K562 (cell line): ENCODE results near the gene KLHL12. TPM values are rescaled to one million over a fixed set of nuclear protein-coding genes. Genes with fewer than 3 reads are reported as not detected.

Experiments used
- ARNT ChIP-seq, 2 experiments: fragments of 450-650 bp; IDR thresholded peaks; 2 replicates each; pipeline ENCODE4 v1.6.1; 2016; ENCODE audit warnings: mild to moderate bottlenecking in 1 of 2
- FOXM1 ChIP-seq, 2 experiments: fragments of 450-650 bp in 1 of 2; sonication (generic) in 1 of 2; formaldehyde crosslinking in 1 of 2; IDR thresholded peaks; 2 replicates each; pipeline versions ENCODE4 v1.6.1 to v1.9.0; 2017 to 2022; ENCODE audit warnings: low read depth in 2 of 2, mild to moderate bottlenecking in 2 of 2, missing genetic modification reagents in 1 of 2, moderate library complexity in 1 of 2
- GABPA ChIP-seq: fragments of 200-800 bp; sonication (Bioruptor generic); conservative IDR thresholded peaks from 2 replicates; pipeline ENCODE4 v1.6.1; 2016; ENCODE audit warnings: low read depth, missing genetic modification characterization, missing compliant biosample characterization
- MEIS2 ChIP-seq: fragments of 450-650 bp; IDR thresholded peaks from 2 replicates; pipeline ENCODE4 v1.6.1; 2014; ENCODE audit warnings: mild to moderate bottlenecking; ENCODE audit not compliant: partially characterized antibody
- NR1H2 ChIP-seq: sonication (generic); formaldehyde crosslinking; IDR thresholded peaks from 2 replicates; pipeline ENCODE4 v1.4.0; 2020; ENCODE audit warnings: mild to moderate bottlenecking, missing genetic modification reagents
- PCBP1 ChIP-seq: fragments of 200-400 bp; formaldehyde crosslinking; IDR thresholded peaks from 2 replicates; pipeline ENCODE4 v1.6.1; 2018; ENCODE audit warnings: mild to moderate bottlenecking, low read depth, low read length; ENCODE audit not compliant: poor library complexity, severe bottlenecking
- RBM22 ChIP-seq: fragments of 200-400 bp; formaldehyde crosslinking; IDR thresholded peaks from 2 replicates; pipeline ENCODE4 v1.6.1; 2018; ENCODE audit warnings: low read length, low read depth; ENCODE audit not compliant: poor library complexity, severe bottlenecking
- ZC3H4 ChIP-seq: sonication (generic); formaldehyde crosslinking; IDR thresholded peaks from 2 replicates; pipeline ENCODE4 v1.9.0; 2021; ENCODE audit warnings: missing genetic modification reagents, borderline replicate concordance
- ZFP36 ChIP-seq: fragments of 150-350 bp; IDR thresholded peaks from 2 replicates; pipeline ENCODE4 v1.6.1; 2018; ENCODE audit warnings: low read length, low read depth; ENCODE audit not compliant: partially characterized antibody
- ZNF347 ChIP-seq: fragments of 450-650 bp; formaldehyde crosslinking; IDR thresholded peaks from 2 replicates; pipeline ENCODE4 v1.4.0; 2020; ENCODE audit warnings: low read depth, mild to moderate bottlenecking, moderate library complexity
- ZNF431 ChIP-seq: sonication (generic); formaldehyde crosslinking; IDR thresholded peaks from 2 replicates; pipeline ENCODE4 v1.8.0; 2022; ENCODE audit warnings: mild to moderate bottlenecking, missing genetic modification reagents
- ZNF764 ChIP-seq: fragments of 250-450 bp; sonication (Bioruptor Pico); IDR thresholded peaks from 2 replicates; pipeline ENCODE4 v1.4.0; 2020; ENCODE audit warnings: low read depth, mild to moderate bottlenecking, moderate library complexity
- ZNF79 ChIP-seq: fragments of 250-450 bp; sonication (Bioruptor Pico); IDR thresholded peaks from 2 replicates; pipeline ENCODE4 v1.4.0; 2020; ENCODE audit warnings: low read depth, mild to moderate bottlenecking, moderate library complexity
- polyA plus RNA-seq, 8 experiments: library from polyadenylated mRNA; depleted of rRNA in 4 of 8; stranded (reverse) in 5 of 8; unstranded in 3 of 8; fragments of >200 nt; fragmentation: Nextera tagmentation in 2 of 8; fragmentation: Illumina TruSeq in 1 of 8; extraction: Ambion mirVana in 2 of 8; extraction: Trizol in 1 of 8; gene quantifications; 2 replicates each; pipeline versions ENCODE4 v1.2.1 to v1.2.3, GENCODE V29; 2011 to 2014; ENCODE audit warnings: inconsistent platforms in 1 of 8, missing spikeins in 1 of 8
- total RNA-seq, 7 experiments: library from RNA; depleted of rRNA in 6 of 7; stranded (reverse); fragments of >200 nt in 6 of 7; fragmentation: Illumina TruSeq in 2 of 7; extraction: Trizol in 2 of 7; gene quantifications; 2 replicates each; pipeline versions ENCODE4 v1.2.1 to v1.2.3, GENCODE V29; 2011 to 2021; ENCODE audit warnings: low replicate concordance in 1 of 7
- TF ChIP-seq, protein P1 (sequence below): sonication (generic); formaldehyde crosslinking; IDR thresholded peaks from 2 replicates; pipeline ENCODE4 v1.8.0; 2022; ENCODE audit warnings: mild to moderate bottlenecking, missing genetic modification reagents
- TF ChIP-seq, protein P2 (sequence below), 2 experiments: fragments of 150-350 bp in 1 of 2; IDR thresholded peaks; 2 replicates each; pipeline ENCODE4 v1.6.1; 2012 to 2016; ENCODE audit warnings: low read depth in 2 of 2, low read length in 2 of 2, mild to moderate bottlenecking in 1 of 2, moderate library complexity in 1 of 2
- TF ChIP-seq, protein P3 (sequence below): IDR thresholded peaks from 2 replicates; pipeline ENCODE4 v1.6.1; 2016; ENCODE audit warnings: missing genetic modification characterization, missing compliant biosample characterization

Gene KLHL12
- total and polyA plus RNA-seq, 9 of the 15 experiments (the other 6 are each of a cell fraction or from before 2014, with no cell fraction given): 23.1 to 85.1 (median 35.0) TPM

DNA sequence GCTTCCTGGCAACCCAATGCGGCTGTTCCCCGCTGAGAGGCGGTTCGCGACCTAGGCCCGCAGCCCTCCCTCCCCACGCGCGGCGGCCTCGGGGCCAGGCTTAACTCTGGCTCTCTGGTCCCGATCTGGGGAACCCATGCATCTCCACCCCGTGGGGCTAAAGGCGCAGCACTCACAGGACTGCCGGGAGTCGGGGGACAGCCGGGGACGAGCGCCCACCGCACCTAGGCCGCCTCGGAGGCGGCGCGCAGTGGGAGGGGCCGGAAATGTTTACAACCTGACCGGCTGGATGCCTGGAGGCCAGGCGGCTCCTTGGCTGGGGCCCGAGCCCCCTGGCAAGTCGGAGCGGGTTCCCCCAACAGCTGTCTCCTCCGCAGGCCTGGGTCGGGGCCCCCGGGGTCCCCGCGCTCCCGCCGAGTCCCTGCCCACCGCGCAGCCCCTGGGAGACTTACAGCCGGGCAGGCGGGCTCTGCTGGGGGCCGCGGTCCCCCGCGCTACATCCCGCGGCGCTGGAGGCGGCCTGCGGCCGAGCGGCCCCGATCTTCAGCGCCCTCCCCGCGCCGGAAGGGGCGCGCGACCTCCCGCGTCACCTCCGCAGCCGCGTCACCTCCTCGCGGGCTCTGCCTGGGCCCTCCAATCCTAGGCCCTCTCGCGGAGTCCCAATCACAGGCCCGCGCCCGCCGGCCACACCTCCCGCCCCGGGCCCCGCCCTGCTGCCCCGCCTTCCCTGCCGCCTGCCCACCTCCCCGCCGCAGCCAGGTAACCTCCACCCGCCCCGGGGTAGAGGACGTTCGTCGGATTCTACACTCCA, 30.9 kb upstream of the KLHL12 start, which contains the start of gene ADIPOR1 (continued):
- TF ChIP-seq, protein P1, sequence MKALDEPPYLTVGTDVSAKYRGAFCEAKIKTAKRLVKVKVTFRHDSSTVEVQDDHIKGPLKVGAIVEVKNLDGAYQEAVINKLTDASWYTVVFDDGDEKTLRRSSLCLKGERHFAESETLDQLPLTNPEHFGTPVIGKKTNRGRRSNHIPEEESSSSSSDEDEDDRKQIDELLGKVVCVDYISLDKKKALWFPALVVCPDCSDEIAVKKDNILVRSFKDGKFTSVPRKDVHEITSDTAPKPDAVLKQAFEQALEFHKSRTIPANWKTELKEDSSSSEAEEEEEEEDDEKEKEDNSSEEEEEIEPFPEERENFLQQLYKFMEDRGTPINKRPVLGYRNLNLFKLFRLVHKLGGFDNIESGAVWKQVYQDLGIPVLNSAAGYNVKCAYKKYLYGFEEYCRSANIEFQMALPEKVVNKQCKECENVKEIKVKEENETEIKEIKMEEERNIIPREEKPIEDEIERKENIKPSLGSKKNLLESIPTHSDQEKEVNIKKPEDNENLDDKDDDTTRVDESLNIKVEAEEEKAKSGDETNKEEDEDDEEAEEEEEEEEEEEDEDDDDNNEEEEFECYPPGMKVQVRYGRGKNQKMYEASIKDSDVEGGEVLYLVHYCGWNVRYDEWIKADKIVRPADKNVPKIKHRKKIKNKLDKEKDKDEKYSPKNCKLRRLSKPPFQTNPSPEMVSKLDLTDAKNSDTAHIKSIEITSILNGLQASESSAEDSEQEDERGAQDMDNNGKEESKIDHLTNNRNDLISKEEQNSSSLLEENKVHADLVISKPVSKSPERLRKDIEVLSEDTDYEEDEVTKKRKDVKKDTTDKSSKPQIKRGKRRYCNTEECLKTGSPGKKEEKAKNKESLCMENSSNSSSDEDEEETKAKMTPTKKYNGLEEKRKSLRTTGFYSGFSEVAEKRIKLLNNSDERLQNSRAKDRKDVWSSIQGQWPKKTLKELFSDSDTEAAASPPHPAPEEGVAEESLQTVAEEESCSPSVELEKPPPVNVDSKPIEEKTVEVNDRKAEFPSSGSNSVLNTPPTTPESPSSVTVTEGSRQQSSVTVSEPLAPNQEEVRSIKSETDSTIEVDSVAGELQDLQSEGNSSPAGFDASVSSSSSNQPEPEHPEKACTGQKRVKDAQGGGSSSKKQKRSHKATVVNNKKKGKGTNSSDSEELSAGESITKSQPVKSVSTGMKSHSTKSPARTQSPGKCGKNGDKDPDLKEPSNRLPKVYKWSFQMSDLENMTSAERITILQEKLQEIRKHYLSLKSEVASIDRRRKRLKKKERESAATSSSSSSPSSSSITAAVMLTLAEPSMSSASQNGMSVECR (CRISPR knock-in tag): peak; percentile 69; the same call in 1 of the 2 replicates
- TF ChIP-seq ZC3H4 (peak; percentile 59; the same call in 1 of the 2 replicates), NR1H2 (CRISPR knock-in tag) (0 out of 2 replicates have a peak, but pooled peaks have one; percentile 64), ZNF79 (CRISPR knock-in tag) (no peak), MEIS2 (no peak), ARNT (IDR thresholded peaks at IDR 0.05) (no peak), ZNF347 (CRISPR knock-in tag) (no peak), PCBP1 (peak; percentile 73), RBM22 (peak; percentile 64), GABPA (peak; percentile 94), ZFP36 (no peak), ZNF431 (CRISPR knock-in tag) (peak; percentile 29; the same call in 1 of the 2 replicates), ZNF764 (CRISPR knock-in tag) (no peak), FOXM1 (IDR thresholded peaks at IDR 0.05; ENCODE audit: low read depth) (no peak), FOXM1 (CRISPR knock-in tag; IDR thresholded peaks at IDR 0.05; ENCODE audit: low read depth) (peak; percentile 83; the same call in 1 of the 2 replicates)
- TF ChIP-seq, protein P2, sequence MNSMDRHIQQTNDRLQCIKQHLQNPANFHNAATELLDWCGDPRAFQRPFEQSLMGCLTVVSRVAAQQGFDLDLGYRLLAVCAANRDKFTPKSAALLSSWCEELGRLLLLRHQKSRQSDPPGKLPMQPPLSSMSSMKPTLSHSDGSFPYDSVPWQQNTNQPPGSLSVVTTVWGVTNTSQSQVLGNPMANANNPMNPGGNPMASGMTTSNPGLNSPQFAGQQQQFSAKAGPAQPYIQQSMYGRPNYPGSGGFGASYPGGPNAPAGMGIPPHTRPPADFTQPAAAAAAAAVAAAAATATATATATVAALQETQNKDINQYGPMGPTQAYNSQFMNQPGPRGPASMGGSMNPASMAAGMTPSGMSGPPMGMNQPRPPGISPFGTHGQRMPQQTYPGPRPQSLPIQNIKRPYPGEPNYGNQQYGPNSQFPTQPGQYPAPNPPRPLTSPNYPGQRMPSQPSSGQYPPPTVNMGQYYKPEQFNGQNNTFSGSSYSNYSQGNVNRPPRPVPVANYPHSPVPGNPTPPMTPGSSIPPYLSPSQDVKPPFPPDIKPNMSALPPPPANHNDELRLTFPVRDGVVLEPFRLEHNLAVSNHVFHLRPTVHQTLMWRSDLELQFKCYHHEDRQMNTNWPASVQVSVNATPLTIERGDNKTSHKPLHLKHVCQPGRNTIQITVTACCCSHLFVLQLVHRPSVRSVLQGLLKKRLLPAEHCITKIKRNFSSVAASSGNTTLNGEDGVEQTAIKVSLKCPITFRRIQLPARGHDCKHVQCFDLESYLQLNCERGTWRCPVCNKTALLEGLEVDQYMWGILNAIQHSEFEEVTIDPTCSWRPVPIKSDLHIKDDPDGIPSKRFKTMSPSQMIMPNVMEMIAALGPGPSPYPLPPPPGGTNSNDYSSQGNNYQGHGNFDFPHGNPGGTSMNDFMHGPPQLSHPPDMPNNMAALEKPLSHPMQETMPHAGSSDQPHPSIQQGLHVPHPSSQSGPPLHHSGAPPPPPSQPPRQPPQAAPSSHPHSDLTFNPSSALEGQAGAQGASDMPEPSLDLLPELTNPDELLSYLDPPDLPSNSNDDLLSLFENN (IDR thresholded peaks at IDR 0.05; ENCODE audit: low read depth in 2 of 2, low read length in 2 of 2): 0 out of 4 replicates have a peak, but pooled peaks of 1 of the 2 experiments have one; percentile 40
- TF ChIP-seq, protein P3, sequence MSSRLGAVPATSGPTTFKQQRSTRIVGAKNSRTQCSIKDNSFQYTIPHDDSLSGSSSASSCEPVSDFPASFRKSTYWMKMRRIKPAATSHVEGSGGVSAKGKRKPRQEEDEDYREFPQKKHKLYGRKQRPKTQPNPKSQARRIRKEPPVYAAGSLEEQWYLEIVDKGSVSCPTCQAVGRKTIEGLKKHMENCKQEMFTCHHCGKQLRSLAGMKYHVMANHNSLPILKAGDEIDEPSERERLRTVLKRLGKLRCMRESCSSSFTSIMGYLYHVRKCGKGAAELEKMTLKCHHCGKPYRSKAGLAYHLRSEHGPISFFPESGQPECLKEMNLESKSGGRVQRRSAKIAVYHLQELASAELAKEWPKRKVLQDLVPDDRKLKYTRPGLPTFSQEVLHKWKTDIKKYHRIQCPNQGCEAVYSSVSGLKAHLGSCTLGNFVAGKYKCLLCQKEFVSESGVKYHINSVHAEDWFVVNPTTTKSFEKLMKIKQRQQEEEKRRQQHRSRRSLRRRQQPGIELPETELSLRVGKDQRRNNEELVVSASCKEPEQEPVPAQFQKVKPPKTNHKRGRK: no peak
